ENCODE data around the gene CALB2. TPM values are rescaled to one million over a fixed set of nuclear protein-coding genes. Genes with fewer than 3 reads are reported as not detected.

CALB2 gene
- total RNA-seq, 4 donors from 2014 or later = 0.23 to 3.2 (median 0.31) TPM; not detected in 1

- peaks cover 0 to 4% (median 0%) of the 10 kb centered on the region in 3 donors for H3K27me3 ChIP-seq
- TF ChIP-seq, protein P1, sequence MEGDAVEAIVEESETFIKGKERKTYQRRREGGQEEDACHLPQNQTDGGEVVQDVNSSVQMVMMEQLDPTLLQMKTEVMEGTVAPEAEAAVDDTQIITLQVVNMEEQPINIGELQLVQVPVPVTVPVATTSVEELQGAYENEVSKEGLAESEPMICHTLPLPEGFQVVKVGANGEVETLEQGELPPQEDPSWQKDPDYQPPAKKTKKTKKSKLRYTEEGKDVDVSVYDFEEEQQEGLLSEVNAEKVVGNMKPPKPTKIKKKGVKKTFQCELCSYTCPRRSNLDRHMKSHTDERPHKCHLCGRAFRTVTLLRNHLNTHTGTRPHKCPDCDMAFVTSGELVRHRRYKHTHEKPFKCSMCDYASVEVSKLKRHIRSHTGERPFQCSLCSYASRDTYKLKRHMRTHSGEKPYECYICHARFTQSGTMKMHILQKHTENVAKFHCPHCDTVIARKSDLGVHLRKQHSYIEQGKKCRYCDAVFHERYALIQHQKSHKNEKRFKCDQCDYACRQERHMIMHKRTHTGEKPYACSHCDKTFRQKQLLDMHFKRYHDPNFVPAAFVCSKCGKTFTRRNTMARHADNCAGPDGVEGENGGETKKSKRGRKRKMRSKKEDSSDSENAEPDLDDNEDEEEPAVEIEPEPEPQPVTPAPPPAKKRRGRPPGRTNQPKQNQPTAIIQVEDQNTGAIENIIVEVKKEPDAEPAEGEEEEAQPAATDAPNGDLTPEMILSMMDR (IDR thresholded peaks at IDR 0.05 in 4 of 5, conservative IDR thresholded peaks at IDR 0.05 in 1 of 5) = no peak
- no peak for TF ChIP-seq POLR2A (IDR thresholded peaks at IDR 0.05)
- in situ Hi-C loops (cut with MboI; ENCODE audit: low sequenced_read_pairs in 4 of 4) (no loop called here), intact Hi-C loops (cut with DNase I; ENCODE audit: low total_unique reads) (no loop called here)
- no peaks in the 10 kb centered on the region for H3K4me1 ChIP-seq
- H3K4me3 ChIP-seq = no peak overlapping the region
- H3K9me3 ChIP-seq = no peaks in the 10 kb centered on the region
- no peaks in the 10 kb centered on the region for H3K36me3 ChIP-seq
- H3K27ac ChIP-seq = no peak overlapping the region
- no peak for DNase-seq
- no peak for ATAC-seq
Observed at GRCh38 chr16:71432906-71433305, 74.4 kb downstream of the CALB2 start.

GRCh38 chr16:71436473-71436872 is 78.0 kb downstream of the CALB2 start:
- H3K36me3 ChIP-seq = no peaks in the 10 kb centered on the region
- DNase-seq (no peak), ATAC-seq (no peak)
- no peaks in the 10 kb centered on the region for H3K27me3 ChIP-seq
- intact Hi-C loops (cut with DNase I; ENCODE audit: low total_unique reads) (no loop called here), in situ Hi-C loops (cut with MboI; ENCODE audit: low sequenced_read_pairs in 4 of 4) (no loop called here)
- TF ChIP-seq POLR2A (IDR thresholded peaks at IDR 0.05) = no peak
- TF ChIP-seq, protein P1 (IDR thresholded peaks at IDR 0.05 in 4 of 5, conservative IDR thresholded peaks at IDR 0.05 in 1 of 5) = no peak
- H3K27ac ChIP-seq = no peak overlapping the region
- no peaks in the 10 kb centered on the region for H3K9me3 ChIP-seq
- no peaks in the 10 kb centered on the region for H3K4me1 ChIP-seq
- H3K4me3 ChIP-seq = no peak overlapping the region

DNA sequence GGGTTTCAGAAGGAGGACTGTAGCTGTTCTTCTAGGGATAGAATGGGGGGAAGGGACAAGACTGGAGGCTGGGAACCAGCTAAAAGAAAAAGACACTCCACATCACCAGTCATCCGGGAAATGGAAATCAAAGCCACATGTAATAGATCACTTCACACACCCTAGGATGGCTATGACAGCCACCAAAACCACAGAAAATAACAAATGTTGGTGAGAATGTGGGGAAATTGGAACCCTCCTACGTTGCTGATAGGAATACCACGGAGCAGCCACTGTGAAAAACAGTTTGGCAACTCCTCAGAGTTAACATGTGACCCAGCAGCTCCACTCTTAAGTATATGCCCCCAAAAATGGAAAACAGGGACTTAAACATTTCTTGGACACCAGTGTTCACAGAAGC is 81.0 kb downstream of the CALB2 start:
- Histone ChIP-seq H3K27me3 (no peaks in the 10 kb centered on the region), H3K9me3 (no peaks in the 10 kb centered on the region), H3K36me3 (no peaks in the 10 kb centered on the region), H3K4me1 (no peaks in the 10 kb centered on the region), H3K4me3 (no peak overlapping the region), H3K27ac (no peak overlapping the region)
- in situ Hi-C loops (cut with MboI; ENCODE audit: low sequenced_read_pairs in 4 of 4) = no loop called here
- DNase-seq (no peak), ATAC-seq (no peak)
- TF ChIP-seq, protein P1 (IDR thresholded peaks at IDR 0.05 in 4 of 5, conservative IDR thresholded peaks at IDR 0.05 in 1 of 5) = no peak
- no peak for TF ChIP-seq POLR2A (IDR thresholded peaks at IDR 0.05)
- intact Hi-C loops (cut with DNase I; ENCODE audit: low total_unique reads) = no loop called here

Other genes with a start within 250 kb of the CALB2 start
- under 1 TPM in 1 of 4 donors, not detected in 3; 0.12 TPM for gene HYDIN, start 128.0 kb upstream of the CALB2 start, total RNA-seq
- 10 to 100 TPM; 11.2 to 18.0 (median 12.3) TPM for gene CMTR2, start 69.3 kb upstream of the CALB2 start, total RNA-seq
- gene TLE7, start 83.3 kb downstream of the CALB2 start, total RNA-seq = not detected
- gene ZNF23, start 103.5 kb downstream of the CALB2 start, total RNA-seq = 1 to 10 TPM; 3.6 to 5.6 (median 4.7) TPM
- 1 to 10 TPM in 3 of 4 donors, under 1 TPM in 1; 0.65 to 3.3 (median 1.5) TPM for gene ZNF19, start 130.6 kb downstream of the CALB2 start, total RNA-seq
- gene CHST4, start 167.7 kb downstream of the CALB2 start, total RNA-seq = not detected
- 1 to 10 TPM in 2 of 4 donors, not detected in 2; 1.9 to 3.7 TPM for gene TAT, start 218.4 kb downstream of the CALB2 start, total RNA-seq

Data from gastrocnemius medialis (tissue), 4 donors.